HG03520 (cell line): Measurements from ENCODE around the gene SEC24B.
"Not testable (repeated sequence)": the region's sequence is repeated elsewhere in the genome, so short reads cannot be mapped to it uniquely, and the experiment has no call there.

Experiments used
- ATAC-seq: cut with Tn5 transposase; IDR thresholded peaks from one replicate; pipeline ENCODE4 v1.9.1; 2021; ENCODE audit warnings: mild to moderate bottlenecking, moderate library complexity; ENCODE audit not compliant: unreplicated experiment

Gene SEC24B

DNA sequence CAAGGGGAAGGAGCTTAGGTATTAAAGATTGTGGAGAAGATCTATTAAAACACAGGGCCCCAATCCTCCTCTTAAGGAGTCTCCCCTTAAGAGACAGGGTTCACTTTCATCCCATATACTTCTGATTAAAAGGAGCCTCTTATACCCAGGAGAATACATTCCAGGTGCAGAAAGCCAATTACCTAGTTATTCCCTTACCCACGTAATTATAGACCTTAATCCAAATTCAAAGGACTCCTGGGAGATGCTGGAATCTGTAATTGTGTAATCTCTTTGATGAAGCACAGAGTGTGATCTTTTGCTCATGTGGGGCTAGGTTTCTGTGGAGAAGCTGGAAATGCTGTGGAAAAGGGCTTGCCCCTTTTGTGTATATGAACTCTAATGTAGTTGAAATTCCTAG lies 1.4 kb upstream of the SEC24B start:
- ATAC-seq: no peak

GRCh38 chr4:109432696-109433095 lies 919 bp upstream of the SEC24B start:
- ATAC-seq: no peak

GRCh38 chr4:109434007-109434971 lies 674 bp downstream of the SEC24B start:
- peak; percentile 35 for ATAC-seq

GRCh38 chr4:109435635-109436034 lies 2.0 kb downstream of the SEC24B start:
- no peak for ATAC-seq

DNA sequence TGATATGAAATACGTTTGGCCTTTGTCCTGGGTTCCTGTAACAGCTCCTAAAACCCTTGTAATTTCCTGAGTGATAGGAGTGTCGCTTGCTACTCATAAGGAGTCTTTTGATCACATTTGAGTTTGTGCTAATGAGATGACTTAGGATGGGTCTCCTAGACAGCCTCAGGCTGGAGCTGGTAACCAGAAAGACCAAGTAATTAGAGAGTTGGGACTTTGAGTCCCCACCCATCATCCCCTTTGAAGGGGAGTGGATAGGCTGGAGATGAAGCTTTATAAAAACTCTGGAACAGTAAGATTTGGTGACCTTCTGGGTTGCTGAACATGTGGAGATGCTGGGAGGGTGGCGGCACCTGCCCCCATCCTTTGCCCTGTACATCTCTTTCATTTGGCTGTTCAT lies 2.9 kb downstream of the SEC24B start:
- ATAC-seq: no peak

GRCh38 chr4:109440948-109441347 lies 7.3 kb downstream of the SEC24B start:
- no peak for ATAC-seq

DNA sequence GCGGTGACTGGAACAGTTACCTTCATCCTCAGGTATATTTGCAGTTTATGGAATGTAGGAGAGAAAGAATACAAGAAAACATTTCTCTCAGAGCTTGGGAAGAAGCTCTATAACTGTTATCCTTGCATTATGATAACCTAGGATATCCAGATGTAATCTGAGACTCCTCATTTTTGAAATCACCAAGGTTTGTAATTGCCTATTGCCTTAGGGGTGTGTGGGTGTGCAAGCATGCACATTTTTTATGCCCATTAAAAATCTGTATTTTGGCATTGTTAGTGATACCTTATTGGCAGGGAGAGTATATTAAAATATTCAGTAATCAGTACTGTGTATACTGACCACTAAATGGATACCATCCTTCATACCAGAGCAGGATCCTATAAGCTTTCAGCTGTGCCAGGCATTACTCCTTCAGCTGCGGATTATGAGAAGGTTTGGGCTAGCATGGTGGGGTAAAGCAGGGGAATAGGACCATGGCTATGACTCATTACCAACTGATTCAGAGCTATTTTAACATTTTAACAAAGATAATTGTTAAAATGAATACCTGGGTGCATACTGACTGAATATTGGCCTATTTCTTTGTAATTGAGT lies 8.3 kb downstream of the SEC24B start:
- ATAC-seq: no peak

DNA sequence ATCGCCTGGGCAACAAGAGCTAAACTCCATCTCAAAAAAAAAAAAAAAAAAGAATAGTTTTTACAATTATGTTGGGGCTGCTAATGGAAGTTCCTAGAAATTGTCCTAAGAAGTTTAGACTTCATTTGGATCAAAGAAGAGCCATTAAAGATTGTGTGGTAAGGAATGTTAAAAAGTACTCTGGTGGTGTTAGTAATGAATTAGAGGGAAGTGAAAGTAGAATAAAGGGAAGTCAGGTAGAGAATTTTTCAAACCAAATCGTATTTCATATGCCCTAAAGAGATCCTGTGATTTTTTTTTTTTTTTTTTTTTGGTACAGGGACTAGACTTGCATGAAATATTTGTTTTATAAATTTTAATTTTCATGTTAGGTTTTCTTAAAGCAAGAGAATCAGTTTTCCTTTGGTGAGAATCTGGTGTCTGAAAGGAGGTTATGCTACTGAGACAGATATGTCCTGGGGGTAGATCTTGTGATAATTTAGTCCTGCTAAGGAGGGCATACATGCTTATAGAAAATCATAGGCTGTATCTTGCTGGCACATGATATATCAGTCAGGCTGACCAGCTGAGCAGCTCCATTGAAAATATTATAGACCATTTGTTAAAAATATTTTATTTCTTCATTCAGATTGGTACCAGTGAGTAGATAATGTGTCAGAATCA lies 10.7 kb downstream of the SEC24B start:
- no peak for ATAC-seq

DNA sequence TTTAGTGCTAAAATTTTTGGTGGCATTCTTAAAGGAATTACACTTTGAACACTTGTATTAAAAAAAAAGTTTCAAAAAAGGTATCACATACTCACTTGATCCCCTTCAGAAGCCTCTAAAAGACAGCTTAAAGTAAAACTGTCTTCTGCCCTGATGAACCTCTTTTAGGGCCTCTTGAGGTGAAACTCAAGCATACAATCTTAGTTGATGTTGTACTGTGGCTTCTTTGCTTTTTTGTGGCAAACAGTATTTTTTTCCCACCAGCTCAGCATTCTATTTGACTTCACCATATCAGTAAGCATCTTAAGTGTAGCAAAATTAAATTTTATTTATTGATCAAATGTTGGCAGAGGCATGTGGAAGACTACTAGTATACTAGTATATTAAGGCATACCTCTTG lies 13.7 kb downstream of the SEC24B start:
- ATAC-seq: no peak

DNA sequence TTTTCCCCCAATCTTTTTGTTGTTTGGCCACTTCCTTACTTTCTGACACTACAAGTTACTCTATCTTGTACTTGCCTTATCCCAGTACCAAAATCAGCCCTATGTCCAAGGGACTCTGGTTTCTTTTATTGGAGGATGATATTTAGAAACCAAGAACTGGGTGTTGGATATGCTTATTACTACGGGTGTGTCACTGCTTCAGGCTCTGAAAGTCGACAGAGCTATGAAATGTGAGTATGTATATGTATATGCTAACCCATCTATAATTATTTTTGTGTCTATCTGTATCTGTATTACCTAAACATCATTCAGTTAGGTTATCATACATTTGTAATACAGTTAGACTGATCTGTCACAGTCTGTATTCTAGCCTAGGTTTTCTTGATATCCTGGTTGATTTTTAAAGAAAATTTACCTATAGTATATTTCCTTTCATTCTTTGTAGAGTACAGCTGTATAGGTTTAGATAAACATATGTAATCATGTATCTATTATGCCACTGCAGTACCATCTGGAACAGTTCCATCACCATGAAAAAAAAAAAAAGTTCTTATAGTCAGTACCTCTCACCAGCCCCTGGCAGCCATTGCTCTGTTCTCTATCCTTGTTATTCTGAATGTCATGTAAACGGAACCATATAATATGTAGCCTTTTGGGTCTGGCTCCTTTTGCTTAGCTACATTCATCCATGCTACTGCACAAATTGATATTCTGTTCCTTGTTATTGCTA lies 18.1 kb downstream of the SEC24B start:
- ATAC-seq: no peak

- ATAC-seq: not testable (repeated sequence)
Measured at GRCh38 chr4:109453110-109453509, 19.5 kb downstream of the SEC24B start.

DNA sequence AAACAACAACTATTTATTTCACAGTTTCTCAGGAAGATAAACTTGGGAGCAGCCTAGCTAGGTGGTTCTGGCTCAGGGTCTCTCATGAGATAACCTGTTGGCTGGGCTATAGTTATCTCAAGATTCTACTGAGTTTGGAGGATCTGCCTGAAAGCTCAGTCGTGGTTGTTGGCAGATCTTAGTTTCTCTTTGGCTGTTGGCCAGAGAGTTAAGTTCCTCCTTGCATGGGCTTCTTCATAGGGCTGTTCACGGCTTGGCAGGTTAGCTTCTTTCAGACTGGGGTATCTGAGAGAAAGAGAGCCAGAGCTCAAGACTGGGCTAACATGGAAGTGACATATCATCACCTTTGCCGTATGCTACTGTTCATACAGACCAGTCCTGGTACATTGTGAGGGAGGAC lies 28.7 kb downstream of the SEC24B start:
- ATAC-seq: no peak

GRCh38 chr4:109462802-109463201 lies 29.2 kb downstream of the SEC24B start:
- no peak for ATAC-seq

GRCh38 chr4:109465069-109465468 lies 31.5 kb downstream of the SEC24B start:
- no peak for ATAC-seq

DNA sequence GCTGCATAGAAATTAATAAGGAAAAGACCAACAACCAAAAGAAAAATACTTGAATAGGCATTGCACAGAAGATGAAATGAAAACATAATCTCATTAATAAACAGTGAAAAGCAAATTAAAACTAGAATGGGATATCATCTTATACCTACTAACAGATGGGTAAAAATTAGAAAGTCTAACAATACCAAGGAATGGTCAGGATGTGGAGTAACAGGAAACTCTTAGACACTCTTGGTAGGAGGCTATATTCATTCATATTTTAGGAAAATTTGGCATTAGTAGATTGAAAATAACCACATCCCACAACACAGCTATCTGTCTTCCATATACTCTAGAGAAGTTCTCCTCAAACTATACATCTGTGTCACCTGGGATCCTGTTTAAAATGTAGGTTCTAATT lies 36.3 kb downstream of the SEC24B start:
- ATAC-seq: no peak

DNA sequence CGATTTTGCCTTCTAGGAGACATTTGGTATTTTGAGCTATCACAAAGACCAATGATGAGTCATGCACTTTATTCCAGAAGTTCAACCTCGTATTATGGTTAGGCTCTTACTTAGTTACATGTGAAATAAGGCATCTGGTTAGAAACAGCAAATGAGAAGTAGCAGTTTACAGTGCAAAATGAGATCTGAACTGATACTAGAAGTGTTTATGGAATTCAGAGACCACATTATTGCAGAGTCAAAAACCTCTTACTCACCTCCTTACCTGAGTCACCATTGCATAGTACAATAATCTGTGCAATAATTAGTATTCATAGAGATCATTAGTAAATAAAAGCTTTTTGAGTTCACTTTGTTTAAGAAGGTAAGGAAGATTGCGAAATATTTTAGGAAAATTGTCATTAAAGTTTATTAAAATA lies 38.7 kb downstream of the SEC24B start:
- no peak for ATAC-seq

- no peak for ATAC-seq
Measured at GRCh38 chr4:109473824-109474223, 40.2 kb downstream of the SEC24B start.

DNA sequence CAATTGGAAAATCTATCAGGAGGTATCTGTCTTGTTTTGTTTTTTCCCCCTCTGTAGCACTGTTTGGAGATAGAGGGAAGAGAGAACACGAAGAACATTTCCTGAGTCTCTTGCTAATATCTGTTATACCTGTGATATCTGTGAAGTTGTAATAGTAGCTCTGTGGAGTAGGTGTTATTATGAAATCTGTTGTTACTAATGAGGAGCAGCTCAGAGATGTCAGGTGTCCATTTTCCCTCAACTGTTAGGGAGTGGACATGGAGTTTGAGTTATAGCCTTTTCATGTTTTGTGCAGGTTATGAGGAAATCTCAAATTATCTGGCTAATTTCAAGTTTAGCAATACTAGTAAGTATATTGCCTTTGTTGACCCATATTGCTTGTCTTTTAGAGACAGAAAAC lies 52.4 kb downstream of the SEC24B start:
- ATAC-seq: no peak

- ATAC-seq: no peak
Measured at GRCh38 chr4:109494563-109494962, 60.9 kb downstream of the SEC24B start.

GRCh38 chr4:109495514-109495913 lies 61.9 kb downstream of the SEC24B start:
- no peak for ATAC-seq

DNA sequence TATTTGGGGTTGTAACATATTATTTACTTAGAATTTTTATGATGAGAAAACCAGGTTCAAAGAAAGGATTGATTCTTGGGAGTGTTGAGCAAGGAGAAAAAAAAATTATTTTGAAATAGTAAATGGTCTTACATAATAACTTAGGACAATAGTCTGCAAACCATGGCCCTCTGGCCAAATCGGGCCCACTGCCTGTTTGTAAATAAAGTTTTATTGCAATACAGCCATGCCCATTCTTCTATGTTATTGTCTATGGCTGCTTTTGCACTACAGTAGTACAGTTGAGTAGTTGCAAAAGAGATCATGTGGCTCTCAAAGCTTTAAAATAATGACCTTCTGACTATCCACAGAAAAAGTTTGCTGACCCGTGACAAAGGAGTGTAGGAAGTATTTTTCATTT lies 63.3 kb downstream of the SEC24B start:
- no peak for ATAC-seq
